ENCODE data around the gene PKD1.

- no peak for TF ChIP-seq TAF1 (IDR thresholded peaks at IDR 0.05; ENCODE audit: borderline replicate concordance, insufficient read depth, low read length)
- TF ChIP-seq POLR2AphosphoS5 (IDR thresholded peaks at IDR 0.05; ENCODE audit: low read depth, low read length) = no peak
Measured at GRCh38 chr16:2045965-2046892, 89.5 kb downstream of the PKD1 start.

Measured in PFSK-1 (cell line).